CD4-positive, alpha-beta T cell (primary cell): ENCODE measurements around the gene FAM171A1. TPM values are rescaled to one million over a fixed set of nuclear protein-coding genes. Genes with fewer than 3 reads are reported as not detected.
"Not testable (repeated sequence)": the region's sequence is repeated elsewhere in the genome, so short reads cannot be mapped to it uniquely, and the experiment has no call there.

ENCODE experiments used
- ATAC-seq: fragments of 200-7000 bp; cut with Tn5 transposase; one replicate; pipeline ENCODE4 v1.10.0; 2022; ENCODE audit warnings: mild to moderate bottlenecking; ENCODE audit not compliant: poor library complexity
- CTCF ChIA-PET: fragments of 350-600 bp; sonication (Branson Sonifier 250); formaldehyde crosslinking; loops from one replicate; lab custom pipeline; 2021; ENCODE audit warnings: antibody characterized with exemption, inconsistent platforms; lab: Charles Lee
- POLR2A ChIA-PET: fragments of 350-600 bp; sonication (Branson Sonifier 250); formaldehyde crosslinking; loops from one replicate; lab custom pipeline; 2021; ENCODE audit warnings: antibody characterized with exemption, inconsistent platforms; lab: Charles Lee
- DNase-seq, 14 experiments: peaks; one replicate each; pipeline ENCODE4 v3.0.0-alpha.2; 2013 to 2020; ENCODE audit warnings: mixed read lengths in 2 of 14
- H3K27ac ChIP-seq, 2 donors: one replicate each; pipeline versions ENCODE4 v1.5.1 to v1.7.0; 2013; ENCODE audit warnings: low read length in 2 of 2, low read depth in 1 of 2, mild to moderate bottlenecking in 1 of 2
- H3K27me3 ChIP-seq, 2 experiments: 1 replicate in 1 of 2; 2 replicates in 1 of 2; pipeline versions ENCODE4 v1.6.1 to v1.7.0; 2013; ENCODE audit warnings: low read length in 2 of 2, control low read depth in 1 of 2, mild to moderate bottlenecking in 1 of 2, moderate library complexity in 1 of 2; ENCODE audit not compliant: insufficient read depth in 2 of 2, control insufficient read depth in 1 of 2
- H3K36me3 ChIP-seq: one replicate; pipeline ENCODE4 v1.6.1; 2013; ENCODE audit warnings: low read length, control low read depth; ENCODE audit not compliant: insufficient read depth
- H3K4me1 ChIP-seq: one replicate; pipeline ENCODE4 v1.6.1; 2013; ENCODE audit warnings: low read length, control low read depth; ENCODE audit not compliant: insufficient read depth
- H3K4me3 ChIP-seq: one replicate; pipeline ENCODE4 v1.5.1; 2013; ENCODE audit warnings: mild to moderate bottlenecking, low read length, moderate library complexity
- H3K9me3 ChIP-seq, 2 experiments: 1 replicate in 1 of 2; 2 replicates in 1 of 2; pipeline versions ENCODE4 v1.6.1 to v1.7.0; 2013; ENCODE audit warnings: low read length in 2 of 2, mild to moderate bottlenecking in 2 of 2, control low read depth in 1 of 2, moderate library complexity in 1 of 2; ENCODE audit not compliant: control insufficient read depth in 1 of 2, insufficient read depth in 1 of 2
- H3K27ac Mint-ChIP-seq: one replicate; pipeline ENCODE4 v1.8.0; 2020; ENCODE audit warnings: mixed read lengths
- H3K27me3 Mint-ChIP-seq: one replicate; pipeline ENCODE4 v1.8.0; 2021; ENCODE audit warnings: mixed read lengths
- H3K36me3 Mint-ChIP-seq: one replicate; pipeline ENCODE4 v1.8.0; 2021; ENCODE audit warnings: low read depth, mixed read lengths
- H3K4me1 Mint-ChIP-seq: one replicate; pipeline ENCODE4 v1.8.0; 2021; ENCODE audit warnings: low read depth, mixed read lengths
- H3K4me3 Mint-ChIP-seq: one replicate; pipeline ENCODE4 v1.8.0; 2020; ENCODE audit warnings: mild to moderate bottlenecking, mixed read lengths
- H3K9me3 Mint-ChIP-seq: one replicate; pipeline ENCODE4 v1.8.0; 2020; ENCODE audit warnings: mixed read lengths
- intact Hi-C, 2 experiments: fragments of 100-400 bp; cut with DNase I in 1 of 2; cut with micrococcal nuclease in 1 of 2; formaldehyde crosslinking; loops; one replicate each; pipeline versions ENCODE4 v1.15.1 to v1.9.0; 2023 to 2025; cut with DNase I, micrococcal nuclease
- total RNA-seq, 174 experiments: library from RNA in 2 of 174; stranded (reverse) in 2 of 174; gene quantifications; one replicate each; pipeline ENCODE4 v1.2.3 and lab custom pipeline; 2021 to 2026
- TF ChIP-seq, protein P1 (sequence below): fragments of 200-600 bp; IDR thresholded peaks from one replicate; pipeline ENCODE4 v1.8.0; 2022; ENCODE audit warnings: antibody characterized with exemption, mild to moderate bottlenecking

Gene FAM171A1
- total RNA-seq, 2 experiments from 2014 or later = 1.8 to 2.6 TPM

DNA sequence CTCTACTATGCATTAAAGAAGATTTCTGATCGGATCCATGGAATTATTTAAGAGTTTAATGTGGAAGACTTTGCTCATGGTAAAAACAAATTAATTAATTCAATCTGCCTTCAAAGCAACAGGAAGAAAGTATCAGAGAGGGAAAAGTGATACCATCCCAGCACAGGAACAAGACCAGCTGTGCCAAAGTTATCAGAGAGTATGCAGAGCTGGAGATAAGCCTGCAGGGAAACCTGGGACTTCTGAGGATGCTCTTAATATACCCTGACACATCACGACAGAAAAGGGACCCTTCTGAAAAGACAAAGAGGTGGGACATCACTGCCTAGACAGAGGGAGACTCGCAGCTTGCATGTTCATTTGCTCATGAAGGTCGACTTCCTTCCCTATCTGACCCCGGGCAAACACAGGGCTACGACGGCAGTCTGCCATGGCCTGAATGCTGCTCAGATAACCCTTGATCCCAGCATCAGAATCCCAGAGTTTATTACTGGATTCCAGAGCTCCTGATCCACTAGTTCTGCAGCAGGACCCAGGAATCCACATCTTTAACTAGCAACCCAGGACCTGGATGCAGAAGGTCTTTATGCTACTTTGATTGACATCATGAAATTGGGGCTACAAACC, 29.5 kb downstream of the FAM171A1 start:
- CTCF ChIA-PET = no interaction called here
- DNase-seq = no peak

DNA sequence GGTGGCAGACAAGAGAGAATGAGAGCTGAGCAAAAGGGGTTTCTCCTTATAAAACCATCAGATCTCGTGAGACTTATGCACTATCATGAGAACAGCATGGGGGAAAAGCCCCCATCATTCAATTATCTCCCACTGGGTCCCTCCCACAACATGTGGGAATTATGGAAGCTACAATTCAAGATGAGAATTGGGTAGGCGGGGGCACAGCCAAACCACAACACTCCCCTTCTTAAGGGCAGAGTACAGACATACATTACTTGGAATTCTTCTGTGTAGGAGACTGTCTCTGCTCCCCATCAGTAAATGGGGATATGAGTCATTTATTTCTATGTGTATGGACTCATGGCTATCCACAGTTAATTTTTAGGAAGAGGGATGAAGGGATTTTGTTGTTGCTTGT, 31.2 kb downstream of the FAM171A1 start:
- H3K27ac ChIP-seq = no peak overlapping the region
- H3K4me1 ChIP-seq = no peaks in the 10 kb centered on the region
- no peak for DNase-seq
- Mint-ChIP-seq H3K27me3 (no peaks in the 10 kb centered on the region), H3K36me3 (no peaks in the 10 kb centered on the region), H3K27ac (no peak overlapping the region), H3K4me1 (no peaks in the 10 kb centered on the region), H3K4me3 (no peak overlapping the region), H3K9me3 (no peaks in the 10 kb centered on the region)
- no peak overlapping the region for H3K4me3 ChIP-seq
- no peaks in the 10 kb centered on the region for H3K9me3 ChIP-seq
- TF ChIP-seq, protein P1, sequence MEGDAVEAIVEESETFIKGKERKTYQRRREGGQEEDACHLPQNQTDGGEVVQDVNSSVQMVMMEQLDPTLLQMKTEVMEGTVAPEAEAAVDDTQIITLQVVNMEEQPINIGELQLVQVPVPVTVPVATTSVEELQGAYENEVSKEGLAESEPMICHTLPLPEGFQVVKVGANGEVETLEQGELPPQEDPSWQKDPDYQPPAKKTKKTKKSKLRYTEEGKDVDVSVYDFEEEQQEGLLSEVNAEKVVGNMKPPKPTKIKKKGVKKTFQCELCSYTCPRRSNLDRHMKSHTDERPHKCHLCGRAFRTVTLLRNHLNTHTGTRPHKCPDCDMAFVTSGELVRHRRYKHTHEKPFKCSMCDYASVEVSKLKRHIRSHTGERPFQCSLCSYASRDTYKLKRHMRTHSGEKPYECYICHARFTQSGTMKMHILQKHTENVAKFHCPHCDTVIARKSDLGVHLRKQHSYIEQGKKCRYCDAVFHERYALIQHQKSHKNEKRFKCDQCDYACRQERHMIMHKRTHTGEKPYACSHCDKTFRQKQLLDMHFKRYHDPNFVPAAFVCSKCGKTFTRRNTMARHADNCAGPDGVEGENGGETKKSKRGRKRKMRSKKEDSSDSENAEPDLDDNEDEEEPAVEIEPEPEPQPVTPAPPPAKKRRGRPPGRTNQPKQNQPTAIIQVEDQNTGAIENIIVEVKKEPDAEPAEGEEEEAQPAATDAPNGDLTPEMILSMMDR = no peak
- no peak for ATAC-seq
- H3K27me3 ChIP-seq = peaks cover 0 to 8% of the 10 kb centered on the region in 2 experiments
- H3K36me3 ChIP-seq = no peaks in the 10 kb centered on the region
- intact Hi-C loops = no loop called here
- CTCF ChIA-PET = no interaction called here
- POLR2A ChIA-PET = no interaction called here

More for the DNA sequence above, 29.5 kb downstream of the FAM171A1 start:
- H3K36me3 ChIP-seq = no peaks in the 10 kb centered on the region
- Mint-ChIP-seq H3K4me1 (no peaks in the 10 kb centered on the region), H3K36me3 (no peaks in the 10 kb centered on the region), H3K27me3 (no peaks in the 10 kb centered on the region), H3K4me3 (no peak overlapping the region), H3K9me3 (no peaks in the 10 kb centered on the region), H3K27ac (no peak overlapping the region)
- H3K27me3 ChIP-seq = peaks cover 0 to 8% of the 10 kb centered on the region in 2 experiments
- H3K9me3 ChIP-seq = no peaks in the 10 kb centered on the region
- TF ChIP-seq, protein P1 = no peak
- H3K27ac ChIP-seq = no peak overlapping the region
- no peaks in the 10 kb centered on the region for H3K4me1 ChIP-seq
- no peak for ATAC-seq
- intact Hi-C loops = no loop called here
- H3K4me3 ChIP-seq = no peak overlapping the region
- POLR2A ChIA-PET = no interaction called here

DNA sequence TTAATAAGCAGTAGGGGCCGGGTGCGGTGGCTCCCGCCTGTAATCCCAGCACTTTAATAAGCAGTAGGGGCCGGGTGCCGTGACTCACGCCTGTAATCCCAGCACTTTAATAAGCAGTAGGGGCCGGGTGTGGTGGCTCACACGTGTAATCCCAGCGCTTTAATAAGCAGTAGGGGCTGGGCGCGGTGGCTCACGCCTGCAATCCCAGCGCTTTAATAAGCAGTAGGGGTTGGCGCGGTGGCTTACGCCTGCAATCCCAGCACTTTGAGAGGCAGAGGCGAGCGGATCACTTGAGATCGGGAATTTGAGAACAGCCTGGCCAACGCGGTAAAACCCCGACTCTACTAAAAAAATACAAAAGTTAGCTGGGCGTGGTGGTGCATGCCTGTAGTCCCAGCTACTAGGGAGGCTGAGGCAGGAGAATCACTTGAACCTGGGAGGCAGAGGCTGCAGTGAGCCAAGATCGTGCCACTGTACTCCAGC, 33.6 kb downstream of the FAM171A1 start:
- H3K27ac Mint-ChIP-seq, intact Hi-C loops: not testable (repeated sequence)

DNA sequence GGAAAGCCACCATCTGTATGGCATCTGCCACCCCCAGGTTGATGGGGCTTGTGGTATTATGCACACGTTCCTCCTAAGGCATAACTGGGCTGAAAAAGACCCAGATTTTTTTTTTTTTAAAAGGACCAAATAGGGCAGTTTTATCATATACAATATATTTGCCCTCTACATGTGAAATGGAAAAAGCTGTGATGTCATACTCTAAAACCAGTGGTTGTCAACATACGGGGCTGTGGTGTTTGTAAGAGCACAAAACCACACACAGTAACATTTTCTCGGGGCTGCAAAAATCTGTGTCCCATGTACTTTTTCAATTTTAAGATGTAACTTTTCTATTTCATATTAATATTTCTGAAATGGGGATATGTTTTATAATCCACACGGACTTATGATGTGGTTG, 34.9 kb downstream of the FAM171A1 start:
- intact Hi-C loops = no loop called here
- no peaks in the 10 kb centered on the region for H3K4me1 ChIP-seq
- Mint-ChIP-seq H3K9me3 (no peaks in the 10 kb centered on the region), H3K4me3 (no peak overlapping the region), H3K4me1 (no peaks in the 10 kb centered on the region), H3K27ac (no peak overlapping the region), H3K27me3 (no peaks in the 10 kb centered on the region), H3K36me3 (no peaks in the 10 kb centered on the region)
- DNase-seq (no peak), ATAC-seq (no peak)
- no peaks in the 10 kb centered on the region for H3K27me3 ChIP-seq
- no peaks in the 10 kb centered on the region for H3K9me3 ChIP-seq
- TF ChIP-seq, protein P1 = no peak
- CTCF ChIA-PET = no interaction called here
- no peak overlapping the region for H3K27ac ChIP-seq
- H3K4me3 ChIP-seq = no peak overlapping the region
- H3K36me3 ChIP-seq = no peaks in the 10 kb centered on the region
- POLR2A ChIA-PET = interaction anchor here (0.6 kb wide), 1 partner anchor 572 kb away, joined by 3 read pairs; no protein-coding TSS in a partner anchor

More for the DNA sequence above, 33.6 kb downstream of the FAM171A1 start:
- H3K36me3 Mint-ChIP-seq, DNase-seq, H3K9me3 Mint-ChIP-seq, H3K27me3 Mint-ChIP-seq, POLR2A ChIA-PET, H3K4me3 Mint-ChIP-seq, H3K27me3 ChIP-seq, CTCF ChIA-PET, ATAC-seq, H3K9me3 ChIP-seq, H3K4me3 ChIP-seq, H3K36me3 ChIP-seq, H3K27ac ChIP-seq, H3K4me1 Mint-ChIP-seq, H3K4me1 ChIP-seq: not testable (repeated sequence)
